Stimulated activated naive CD8-positive, alpha-beta T cell treated with anti-CD3 and anti-CD28 coated beads, Interleukin-15, Interleukin-2, amounts not matched to agents 100 ng/mL and 50 ng/mL, for 24 hours (primary cell): ENCODE measurements around the gene MAD1L1.
"Not testable (repeated sequence)": the region's sequence is repeated elsewhere in the genome, so short reads cannot be mapped to it uniquely, and the experiment has no call there.

Experiments
- H3K27ac Mint-ChIP-seq: one replicate; pipeline ENCODE4 v1.8.0; 2021; ENCODE audit warnings: mild to moderate bottlenecking, mixed read lengths
- H3K27me3 Mint-ChIP-seq: one replicate; pipeline ENCODE4 v1.8.0; 2021; ENCODE audit warnings: mixed read lengths
- H3K36me3 Mint-ChIP-seq: one replicate; pipeline ENCODE4 v1.8.0; 2021; ENCODE audit warnings: low read depth, mixed read lengths
- H3K4me1 Mint-ChIP-seq: one replicate; pipeline ENCODE4 v1.8.0; 2021; ENCODE audit warnings: low read depth, mixed read lengths
- H3K4me3 Mint-ChIP-seq: one replicate; pipeline ENCODE4 v1.8.0; 2021; ENCODE audit warnings: mild to moderate bottlenecking, mixed read lengths
- H3K9me3 Mint-ChIP-seq: one replicate; pipeline ENCODE4 v1.8.0; 2021; ENCODE audit warnings: mixed read lengths

The MAD1L1 gene

DNA sequence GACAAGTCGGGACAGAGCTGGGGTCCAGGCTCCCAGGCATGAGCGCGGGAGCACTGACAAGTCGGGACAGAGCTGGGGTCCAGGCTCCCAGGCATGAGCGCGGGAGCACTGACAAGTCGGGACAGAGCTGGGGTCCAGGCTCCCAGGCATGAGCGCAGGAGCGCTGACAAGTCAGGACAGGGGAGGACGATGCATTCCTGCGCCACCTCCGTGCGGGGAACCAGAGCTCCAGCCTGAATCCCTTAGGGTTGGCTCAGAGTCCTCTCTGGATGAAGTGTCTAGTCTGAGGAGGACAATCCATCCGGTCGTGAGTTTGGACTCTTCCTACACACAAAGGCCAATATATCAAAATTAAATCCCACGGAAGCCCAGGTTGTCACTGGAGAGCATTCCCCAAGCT is 196.5 kb downstream of the MAD1L1 start:
- not testable (repeated sequence) for H3K36me3 Mint-ChIP-seq, H3K4me3 Mint-ChIP-seq, H3K27ac Mint-ChIP-seq, H3K9me3 Mint-ChIP-seq, H3K27me3 Mint-ChIP-seq
- peaks cover 71% of the 10 kb centered on the region for H3K4me1 Mint-ChIP-seq

DNA sequence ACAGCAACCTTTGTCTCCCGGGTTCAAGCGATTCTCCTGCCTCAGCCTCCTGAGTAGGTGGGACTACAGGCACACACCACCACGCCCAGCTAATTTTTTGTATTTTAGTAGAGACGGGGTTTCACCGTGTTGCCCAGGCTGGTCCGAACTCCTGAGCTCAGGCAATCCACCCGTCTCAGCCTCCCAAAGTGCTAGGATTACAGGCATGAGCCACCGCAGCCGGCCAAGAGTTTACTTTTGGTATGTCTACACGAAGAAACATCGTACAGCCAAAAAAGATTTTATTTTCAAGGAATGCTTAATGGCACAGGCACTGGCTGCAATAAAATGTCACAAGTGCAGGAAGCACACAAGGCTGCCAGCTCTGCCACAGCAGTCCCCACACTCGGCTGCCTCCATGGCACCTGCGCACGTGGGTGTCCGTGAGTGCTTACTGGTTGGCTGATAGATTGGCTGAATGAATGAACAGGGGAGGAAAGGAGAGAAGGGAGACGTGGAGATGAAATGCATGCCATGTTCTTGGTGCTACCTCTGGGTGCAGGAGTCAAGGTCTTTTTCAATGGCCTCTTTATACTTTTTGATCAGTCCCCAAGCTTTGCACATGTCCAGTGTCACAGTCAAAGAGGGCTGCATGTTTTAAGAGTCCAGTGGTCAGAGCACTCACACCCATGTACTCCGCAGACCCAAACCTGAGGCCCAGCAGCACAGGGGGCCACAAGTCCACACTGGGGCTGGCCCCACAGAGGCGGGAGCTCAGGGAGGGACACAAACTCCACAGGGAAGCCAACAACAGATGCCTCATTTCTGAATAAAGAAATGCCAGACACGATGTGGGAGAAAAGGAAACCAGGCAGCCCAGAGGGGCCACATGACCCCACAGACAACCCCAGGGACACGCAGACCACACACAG is 198.2 kb downstream of the MAD1L1 start:
- peaks cover 65% of the 10 kb centered on the region for H3K4me1 Mint-ChIP-seq
- no peak overlapping the region for H3K4me3 Mint-ChIP-seq
- H3K36me3 Mint-ChIP-seq, result peaks cover 3% of the 10 kb centered on the region
- H3K9me3 Mint-ChIP-seq, result no peaks in the 10 kb centered on the region
- no peak overlapping the region for H3K27ac Mint-ChIP-seq
- no peaks in the 10 kb centered on the region for H3K27me3 Mint-ChIP-seq

DNA sequence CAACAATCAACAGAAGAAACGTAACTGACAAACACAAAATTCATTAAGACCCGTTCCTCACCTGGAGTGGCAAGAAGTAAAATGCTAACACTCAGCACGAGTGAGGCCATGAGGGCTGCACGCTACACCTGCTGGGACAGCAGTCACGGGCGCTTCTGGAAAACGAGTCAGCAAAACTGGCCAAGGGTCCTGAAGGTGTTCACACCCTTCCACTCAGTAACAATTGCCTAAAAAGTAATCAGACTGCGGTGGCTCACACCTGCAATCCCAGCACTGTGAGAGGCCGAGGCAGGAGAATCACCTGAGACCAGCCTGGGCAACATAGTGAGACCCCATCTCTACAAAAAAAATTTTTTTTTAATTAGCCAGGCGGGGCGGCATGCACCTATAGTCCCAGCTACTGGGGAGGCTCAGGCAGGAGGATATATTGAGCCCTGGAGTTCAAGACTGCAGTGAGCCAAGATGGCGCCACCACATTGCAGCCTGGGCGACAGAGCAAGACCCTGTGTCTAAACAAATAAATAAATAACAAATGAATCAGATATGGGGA is 199.1 kb downstream of the MAD1L1 start:
- no peak overlapping the region for H3K4me3 Mint-ChIP-seq
- peaks cover 58% of the 10 kb centered on the region for H3K4me1 Mint-ChIP-seq
- no peaks in the 10 kb centered on the region for H3K27me3 Mint-ChIP-seq
- no peak overlapping the region for H3K27ac Mint-ChIP-seq
- peaks cover 12% of the 10 kb centered on the region for H3K36me3 Mint-ChIP-seq
- peaks cover 6% of the 10 kb centered on the region for H3K9me3 Mint-ChIP-seq

DNA sequence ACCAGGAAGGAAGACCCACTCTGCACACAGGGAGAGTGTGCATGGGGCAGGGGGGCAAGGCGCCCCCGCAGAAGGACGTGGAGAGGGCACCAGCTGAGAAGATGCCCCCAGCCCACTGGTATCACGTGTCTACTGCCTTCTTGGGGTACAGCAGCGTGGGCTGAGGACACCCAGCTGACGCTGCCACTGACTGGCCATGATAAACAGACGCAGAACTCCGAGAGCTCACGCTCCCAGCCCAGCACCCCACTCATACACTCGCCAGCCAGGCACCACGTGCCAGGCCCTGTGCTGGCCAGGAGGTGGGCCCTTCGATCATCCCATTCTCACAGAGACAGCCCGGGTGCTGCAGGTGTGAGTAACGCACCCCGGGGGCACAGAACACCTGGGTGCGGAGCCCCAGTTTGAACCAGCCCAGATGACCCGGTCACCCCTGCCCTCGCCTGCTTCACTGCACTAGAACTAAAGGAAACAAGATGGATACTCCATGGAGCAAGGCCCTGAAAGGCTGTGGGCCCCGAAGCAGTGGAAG is 199.8 kb downstream of the MAD1L1 start:
- peaks cover 10% of the 10 kb centered on the region for H3K9me3 Mint-ChIP-seq
- H3K27ac Mint-ChIP-seq, result no peak overlapping the region
- H3K4me1 Mint-ChIP-seq, result peaks cover 51% of the 10 kb centered on the region
- no peaks in the 10 kb centered on the region for H3K27me3 Mint-ChIP-seq
- no peak overlapping the region for H3K4me3 Mint-ChIP-seq
- peaks cover 16% of the 10 kb centered on the region for H3K36me3 Mint-ChIP-seq

DNA sequence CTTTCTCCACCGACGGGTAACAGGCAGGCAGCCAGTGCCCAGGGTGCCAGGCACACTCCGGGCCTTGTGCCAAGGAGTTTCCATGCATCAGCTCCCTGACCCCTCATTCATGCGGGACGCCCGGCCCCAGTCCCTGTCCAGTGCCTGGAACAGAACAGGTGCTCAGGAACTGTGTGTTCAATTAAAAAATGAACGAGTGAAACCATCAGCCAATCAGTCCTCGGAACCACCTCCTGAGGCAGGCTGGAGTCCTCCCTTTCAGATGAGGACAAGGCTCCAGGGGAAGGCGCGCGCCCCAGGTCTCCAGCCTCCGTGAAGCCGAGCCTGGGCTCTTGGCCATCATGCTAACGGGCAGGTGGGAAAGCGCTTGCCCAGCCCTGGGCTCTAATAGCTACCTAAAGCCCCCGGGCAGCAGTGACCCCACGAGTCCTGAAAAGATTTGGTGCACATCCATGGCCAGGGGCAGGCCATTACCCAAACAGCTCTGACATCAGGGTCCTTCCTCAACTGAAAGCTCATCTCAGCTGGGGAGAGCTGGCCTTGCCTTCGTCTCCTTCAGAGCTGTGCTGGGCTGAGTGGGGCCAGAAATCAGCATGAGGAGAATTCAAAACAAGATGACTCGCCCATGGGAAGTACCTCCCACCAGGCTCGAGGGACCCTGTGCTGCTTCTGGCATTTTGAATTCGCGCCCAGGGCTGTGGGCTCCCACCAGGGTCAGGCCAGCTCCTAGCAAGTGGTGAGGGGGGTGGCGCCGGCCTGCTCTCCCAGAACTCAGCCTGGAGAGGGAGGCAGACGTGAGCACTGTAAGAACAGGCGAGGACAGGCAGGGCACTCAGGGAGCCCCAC is 200.5 kb downstream of the MAD1L1 start:
- Mint-ChIP-seq H3K36me3 (peaks cover 23% of the 10 kb centered on the region), H3K27ac (no peak overlapping the region), H3K27me3 (no peaks in the 10 kb centered on the region), H3K4me3 (no peak overlapping the region), H3K9me3 (peaks cover 14% of the 10 kb centered on the region), H3K4me1 (peaks cover 44% of the 10 kb centered on the region)

DNA sequence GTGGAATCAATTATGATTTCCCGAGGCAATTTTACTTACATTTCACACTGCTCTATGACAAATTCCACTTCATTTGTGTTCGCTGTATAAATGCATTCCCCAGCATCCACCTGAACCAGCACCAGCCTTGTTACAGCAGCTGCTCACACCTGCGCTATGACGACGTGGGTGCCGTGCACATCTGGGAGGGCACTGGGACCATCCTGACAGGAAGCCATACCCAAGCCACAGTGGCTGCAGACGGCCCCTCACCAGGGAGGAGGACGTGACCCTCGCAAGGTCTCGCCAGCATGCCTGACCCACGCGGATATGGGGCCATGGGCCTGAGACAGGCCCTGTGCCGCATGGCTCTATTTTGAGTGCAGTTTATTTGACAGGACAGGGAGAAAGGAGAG is 201.3 kb downstream of the MAD1L1 start:
- Mint-ChIP-seq H3K4me3 (no peak overlapping the region), H3K27me3 (no peaks in the 10 kb centered on the region), H3K9me3 (peaks cover 18% of the 10 kb centered on the region), H3K36me3 (peaks cover 30% of the 10 kb centered on the region), H3K4me1 (peaks cover 36% of the 10 kb centered on the region), H3K27ac (no peak overlapping the region)

DNA sequence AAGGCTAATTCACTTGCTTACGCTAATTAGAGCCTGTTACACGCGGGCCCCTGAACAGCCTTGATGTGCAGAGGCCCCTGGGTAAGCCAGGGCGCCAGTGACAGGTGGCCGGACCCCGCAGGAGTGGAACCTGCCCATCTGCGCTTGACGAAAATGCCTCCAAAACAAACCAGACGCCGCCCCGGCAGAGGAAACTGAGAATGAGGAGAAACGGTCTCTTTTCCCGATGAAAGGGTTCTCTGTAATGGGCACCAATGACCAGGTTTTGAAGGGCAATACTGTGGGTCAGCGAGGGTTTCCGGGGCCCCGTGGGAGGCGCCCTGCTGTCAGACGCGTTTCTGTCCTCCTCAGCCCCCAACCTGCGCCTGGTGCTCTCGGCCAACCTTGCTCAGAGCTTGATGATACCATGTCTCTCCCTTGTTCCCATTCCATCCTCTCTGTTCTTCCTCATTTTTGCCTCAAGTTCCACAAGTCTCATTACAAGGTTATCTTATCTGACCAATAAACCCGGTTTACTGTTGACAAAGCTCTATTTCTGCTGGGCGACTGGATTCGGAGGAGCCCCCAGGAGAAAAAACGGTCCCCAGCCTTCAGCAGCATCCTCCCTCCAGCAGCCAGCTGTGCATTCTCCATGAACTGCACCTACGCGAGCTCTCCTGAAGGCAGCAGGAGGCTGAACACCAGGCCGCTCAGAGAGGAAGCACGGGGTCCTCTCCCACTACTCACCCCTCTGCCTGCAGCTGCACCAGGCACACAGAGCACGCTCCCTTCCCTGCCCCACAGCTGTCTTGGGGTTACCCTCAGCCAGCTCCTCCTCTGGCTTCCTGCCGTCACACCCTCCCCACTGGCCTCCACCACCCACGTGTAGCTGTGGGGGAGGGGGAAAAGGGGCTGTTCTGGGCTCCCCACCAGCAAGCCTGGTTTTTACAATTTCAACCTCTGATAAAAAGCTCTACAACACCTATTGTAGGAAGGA is 202.0 kb downstream of the MAD1L1 start:
- H3K4me1 Mint-ChIP-seq, result peaks cover 33% of the 10 kb centered on the region
- H3K9me3 Mint-ChIP-seq, result peaks cover 24% of the 10 kb centered on the region
- no peak overlapping the region for H3K27ac Mint-ChIP-seq
- peaks cover 35% of the 10 kb centered on the region for H3K36me3 Mint-ChIP-seq
- H3K4me3 Mint-ChIP-seq, result no peak overlapping the region
- no peaks in the 10 kb centered on the region for H3K27me3 Mint-ChIP-seq

DNA sequence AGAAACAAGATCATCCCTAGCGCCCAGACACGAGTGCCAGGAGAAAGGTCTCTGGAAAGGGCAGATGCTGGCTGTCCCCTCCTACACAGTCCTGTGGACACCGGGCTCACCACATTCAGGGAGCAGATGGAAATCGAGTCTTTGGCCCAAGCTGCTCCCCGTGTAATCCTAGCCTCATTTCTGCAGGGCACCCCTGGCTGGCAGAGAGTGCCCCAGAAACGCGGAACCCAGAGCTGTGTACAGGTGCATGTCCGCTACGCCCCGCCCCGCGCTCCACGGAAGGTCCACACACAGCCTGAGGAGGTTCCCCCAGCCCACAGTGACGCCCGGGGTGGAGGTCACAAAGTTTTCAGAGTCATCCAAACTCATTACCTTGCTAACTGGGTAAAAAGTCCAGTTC is 202.8 kb downstream of the MAD1L1 start:
- H3K9me3 Mint-ChIP-seq, result peaks cover 28% of the 10 kb centered on the region
- no peaks in the 10 kb centered on the region for H3K27me3 Mint-ChIP-seq
- H3K27ac Mint-ChIP-seq, result no peak overlapping the region
- no peak overlapping the region for H3K4me3 Mint-ChIP-seq
- H3K36me3 Mint-ChIP-seq, result peaks cover 42% of the 10 kb centered on the region
- H3K4me1 Mint-ChIP-seq, result peaks cover 33% of the 10 kb centered on the region

DNA sequence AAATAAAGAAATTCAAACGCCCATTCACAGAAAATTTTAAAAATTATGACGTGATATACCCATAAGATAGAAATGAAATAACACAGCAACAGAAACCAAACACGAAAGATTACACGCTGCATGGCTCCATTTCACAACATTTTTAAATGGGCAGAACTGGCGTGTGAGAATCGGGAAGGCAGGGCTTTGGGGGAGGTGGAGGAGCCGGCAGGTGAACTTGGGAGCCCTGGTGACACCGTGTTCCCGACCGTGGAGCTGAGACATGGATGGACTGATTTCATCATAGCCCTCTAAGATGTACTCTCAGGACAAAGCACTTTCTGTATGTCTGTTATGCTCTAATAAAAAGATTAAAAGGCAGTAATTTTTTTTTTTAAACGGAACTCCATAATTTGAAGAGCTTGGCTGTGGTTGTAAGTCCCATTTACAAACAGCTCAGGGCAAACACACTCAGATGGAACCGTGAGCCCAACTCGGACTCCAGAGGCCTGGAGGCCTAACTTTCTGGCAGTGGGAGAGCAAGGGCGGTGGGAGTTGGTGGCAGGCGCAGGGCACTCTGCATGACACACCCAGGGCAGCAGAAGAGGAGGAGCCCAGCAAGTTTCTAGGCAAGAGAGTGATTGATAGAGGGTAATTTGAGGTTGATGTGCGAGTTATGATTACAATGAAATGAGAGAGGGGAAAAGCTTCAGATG is 203.4 kb downstream of the MAD1L1 start:
- Mint-ChIP-seq H3K27me3 (no peaks in the 10 kb centered on the region), H3K36me3 (peaks cover 48% of the 10 kb centered on the region), H3K4me3 (no peak overlapping the region), H3K9me3 (peaks cover 34% of the 10 kb centered on the region), H3K27ac (no peak overlapping the region), H3K4me1 (peaks cover 34% of the 10 kb centered on the region)

DNA sequence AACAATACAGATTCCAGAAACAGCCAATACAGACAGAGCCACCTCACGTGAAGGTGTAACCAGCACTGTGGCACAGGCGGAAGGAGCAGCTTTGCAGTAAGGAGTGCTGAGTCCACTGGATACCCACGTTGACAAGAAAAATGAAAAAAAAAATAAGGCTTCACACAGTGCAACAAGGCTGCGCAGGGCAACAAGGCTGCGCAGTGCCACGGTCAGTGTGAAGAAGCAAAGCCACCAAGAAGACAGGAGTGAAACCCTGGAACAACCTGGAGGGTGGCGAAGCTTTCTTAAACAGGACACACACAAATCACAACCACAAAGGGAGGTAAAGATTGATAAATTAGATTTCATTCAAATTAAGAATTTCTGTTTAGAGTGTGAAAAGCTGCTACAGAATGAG is 204.0 kb downstream of the MAD1L1 start:
- H3K27ac Mint-ChIP-seq, result no peak overlapping the region
- H3K4me1 Mint-ChIP-seq, result peaks cover 39% of the 10 kb centered on the region
- H3K4me3 Mint-ChIP-seq, result no peak overlapping the region
- no peaks in the 10 kb centered on the region for H3K27me3 Mint-ChIP-seq
- H3K36me3 Mint-ChIP-seq, result peaks cover 53% of the 10 kb centered on the region
- peaks cover 38% of the 10 kb centered on the region for H3K9me3 Mint-ChIP-seq

DNA sequence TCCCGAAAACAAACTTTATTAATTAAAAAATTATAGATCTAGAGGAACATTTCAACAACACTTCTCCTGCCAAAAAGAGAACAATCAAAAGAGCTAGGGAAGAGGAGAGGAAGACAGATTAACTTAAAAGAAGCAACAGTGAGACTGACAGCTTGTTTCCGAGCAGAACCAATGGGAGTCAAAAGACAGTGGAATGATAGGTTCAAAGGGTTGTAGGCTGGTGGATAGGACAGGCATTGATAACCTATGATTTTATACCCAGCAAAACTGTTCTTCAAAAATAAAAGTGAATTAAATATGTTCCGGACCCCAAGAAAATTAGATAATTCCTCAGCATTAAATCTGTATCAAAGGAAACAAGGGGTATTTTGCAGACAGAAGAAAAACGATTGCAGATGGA is 207.6 kb downstream of the MAD1L1 start:
- peaks cover 53% of the 10 kb centered on the region for H3K36me3 Mint-ChIP-seq
- no peak overlapping the region for H3K27ac Mint-ChIP-seq
- peaks cover 38% of the 10 kb centered on the region for H3K9me3 Mint-ChIP-seq
- no peak overlapping the region for H3K4me3 Mint-ChIP-seq
- peaks cover 25% of the 10 kb centered on the region for H3K4me1 Mint-ChIP-seq
- H3K27me3 Mint-ChIP-seq, result no peaks in the 10 kb centered on the region

DNA sequence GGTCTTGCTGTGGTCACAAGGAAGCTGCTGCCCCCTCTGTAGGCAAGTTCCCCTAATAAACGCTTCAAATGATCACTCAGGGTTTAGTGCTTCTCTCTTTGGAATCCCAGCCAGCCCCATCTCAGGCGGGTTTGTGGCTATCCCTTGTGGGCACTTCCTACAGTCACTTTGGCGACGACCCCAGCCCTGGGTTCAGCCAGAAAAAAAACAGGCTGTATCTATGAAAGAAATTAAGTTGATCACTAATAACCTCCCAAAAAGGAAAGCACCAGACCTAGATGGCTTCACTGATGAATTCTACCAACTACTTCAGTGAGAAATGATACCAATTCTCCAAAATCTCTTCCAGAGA is 208.2 kb downstream of the MAD1L1 start:
- peaks cover 50% of the 10 kb centered on the region for H3K36me3 Mint-ChIP-seq
- no peak overlapping the region for H3K4me3 Mint-ChIP-seq
- no peak overlapping the region for H3K27ac Mint-ChIP-seq
- no peaks in the 10 kb centered on the region for H3K27me3 Mint-ChIP-seq
- peaks cover 28% of the 10 kb centered on the region for H3K4me1 Mint-ChIP-seq
- peaks cover 38% of the 10 kb centered on the region for H3K9me3 Mint-ChIP-seq

DNA sequence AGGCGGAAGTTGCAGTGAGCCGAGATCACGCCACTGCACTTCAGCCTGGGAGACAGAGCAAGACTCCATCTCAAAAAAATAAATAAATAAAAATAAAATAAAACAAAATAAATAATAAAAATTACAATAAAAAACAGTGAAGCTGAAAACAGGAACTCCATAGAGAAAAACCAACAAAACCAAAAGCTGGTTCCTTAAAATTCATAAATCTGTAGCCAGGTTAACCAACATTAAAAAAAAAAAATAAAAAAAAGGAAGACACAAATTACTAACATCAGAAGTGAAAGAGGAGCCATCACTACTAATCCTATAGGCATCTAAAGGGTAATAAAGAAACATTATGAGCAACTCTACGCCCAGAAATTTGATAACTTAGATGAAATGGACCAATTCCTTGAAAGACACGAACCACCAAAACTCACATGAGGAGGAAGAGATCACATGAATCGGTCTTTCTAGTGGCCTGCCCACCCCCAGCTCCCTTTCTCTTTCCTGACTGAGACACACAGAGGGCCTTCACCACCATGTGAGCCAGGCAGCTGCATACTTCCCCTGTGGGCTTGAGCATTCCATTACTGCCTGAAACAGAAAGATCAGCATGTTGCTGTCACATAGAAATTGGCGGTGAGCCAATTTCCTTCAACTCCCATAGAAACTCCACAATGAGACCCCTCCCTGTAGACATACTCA is 208.7 kb downstream of the MAD1L1 start:
- Mint-ChIP-seq H3K36me3 (peaks cover 45% of the 10 kb centered on the region), H3K4me1 (peaks cover 32% of the 10 kb centered on the region), H3K27me3 (no peaks in the 10 kb centered on the region), H3K4me3 (no peak overlapping the region), H3K27ac (no peak overlapping the region), H3K9me3 (peaks cover 36% of the 10 kb centered on the region)
